ENCODE data around the gene SDR39U1.

SDR39U1 gene

DNA sequence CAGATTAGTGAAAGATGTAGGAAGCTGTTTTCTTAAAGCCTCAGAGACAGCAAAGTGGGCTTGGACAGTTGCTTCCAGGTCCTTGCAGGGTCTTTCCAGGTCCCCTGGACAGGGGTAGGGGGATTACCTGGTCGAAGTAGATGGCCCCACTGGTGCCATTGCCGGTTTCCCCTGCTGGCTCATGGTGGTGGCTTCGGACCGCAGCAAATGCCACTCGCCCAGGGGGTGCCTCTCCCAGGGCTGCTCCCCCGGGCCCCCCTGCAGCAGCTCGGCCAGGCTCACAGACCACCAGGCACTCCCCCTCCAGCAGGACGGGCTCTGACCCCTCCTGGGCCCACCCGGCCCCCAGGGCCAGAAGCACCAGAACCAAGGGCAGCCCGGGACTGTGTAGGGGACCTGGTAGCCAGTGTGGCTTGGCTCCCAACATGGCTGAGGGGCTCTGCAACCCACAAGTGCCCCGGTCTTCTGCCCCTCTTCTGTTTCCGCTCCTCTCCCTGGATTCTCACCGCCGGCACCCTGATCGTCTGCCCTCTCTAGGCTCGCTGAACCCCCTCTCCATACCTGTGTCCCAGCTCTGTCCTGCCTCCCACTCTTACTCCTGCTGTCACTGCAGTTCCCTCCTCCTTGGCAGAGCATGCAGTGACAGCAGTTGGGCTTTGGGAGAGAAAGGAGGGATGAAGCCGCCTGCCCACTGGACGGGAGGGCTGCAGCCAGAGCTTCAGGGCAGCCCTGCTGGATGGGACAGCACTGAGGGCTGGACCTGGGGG is 13.8 kb downstream of the SDR39U1 start:
- peak; percentile 53 for DNase-seq

DNA sequence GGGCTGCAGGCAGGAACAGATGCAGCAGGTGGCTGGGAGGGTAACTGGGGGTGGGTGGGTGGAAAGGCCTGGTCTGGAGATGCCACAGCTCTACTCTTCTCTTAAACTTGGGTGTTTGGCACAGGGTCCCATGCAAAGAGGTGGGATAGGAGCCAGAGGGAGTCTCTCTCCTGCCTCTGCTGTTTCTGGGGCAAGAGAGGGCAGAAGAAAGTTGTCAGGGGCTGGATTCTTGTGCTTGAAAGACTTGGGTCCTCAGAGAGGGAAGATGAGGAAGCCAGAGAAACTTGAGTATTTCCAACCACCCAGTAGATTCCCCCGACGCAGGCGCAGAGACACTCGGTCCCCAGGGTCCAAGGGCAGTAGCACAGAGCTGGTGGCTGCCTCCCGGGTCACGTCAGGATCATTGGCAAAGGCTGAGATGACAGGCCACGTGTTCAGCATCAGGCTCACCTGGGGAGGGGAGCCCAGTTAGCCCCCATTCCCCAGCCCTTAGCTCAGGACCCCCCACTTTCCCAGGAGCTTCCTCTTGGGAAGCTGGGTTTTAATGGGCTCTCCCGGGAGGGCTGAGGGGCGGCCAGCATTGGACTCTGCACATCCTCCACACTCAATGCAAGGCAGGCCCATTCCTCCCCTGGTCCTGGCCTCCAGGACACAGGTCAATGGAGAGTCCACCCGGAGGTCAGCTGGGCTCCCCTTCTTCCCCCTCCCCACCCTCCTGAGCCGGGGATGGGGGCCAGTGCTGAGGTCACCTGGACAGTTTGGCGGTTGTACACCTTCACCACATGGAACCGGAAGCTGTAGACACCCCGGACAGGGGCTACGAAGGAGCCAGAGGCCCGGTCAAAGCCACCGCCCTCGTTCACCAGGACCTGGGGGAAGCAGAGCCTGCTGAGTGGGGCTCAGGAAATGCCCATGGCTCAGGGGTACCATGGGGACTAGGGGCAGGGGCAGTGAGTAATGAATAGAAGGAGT is 14.8 kb downstream of the SDR39U1 start:
- DNase-seq, result peak; percentile 54

DNA sequence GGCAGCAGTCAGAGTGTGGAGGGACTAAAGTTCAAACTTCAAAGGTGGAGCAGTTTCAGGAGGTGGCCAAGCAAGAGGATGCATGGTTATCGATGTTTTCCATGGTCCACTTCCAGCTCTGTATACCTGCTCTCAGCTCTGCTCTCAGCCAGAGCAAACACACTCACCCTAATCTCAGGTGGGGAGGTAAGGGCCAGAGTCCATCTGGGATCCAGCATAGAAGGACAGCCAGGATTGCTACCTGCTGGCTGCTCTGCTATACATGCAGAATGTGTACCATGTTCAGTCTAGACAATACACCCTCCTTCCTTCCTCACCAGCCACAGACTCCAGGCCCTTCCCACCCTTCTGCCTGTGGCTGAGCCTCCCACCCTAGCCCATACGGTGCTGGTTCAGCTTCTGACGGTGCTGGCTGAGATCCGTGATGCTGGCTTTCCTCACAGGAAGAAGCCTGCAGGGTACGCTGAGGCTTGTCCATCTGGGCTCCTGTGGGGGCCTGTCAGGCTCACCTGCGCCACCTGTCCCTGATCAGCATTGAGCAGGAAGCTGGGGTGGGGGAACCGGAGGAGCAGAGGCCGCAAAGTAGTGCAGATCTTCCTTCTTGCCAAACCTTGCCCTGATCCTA is 15.6 kb downstream of the SDR39U1 start:
- DNase-seq, result peak; percentile 56

DNA sequence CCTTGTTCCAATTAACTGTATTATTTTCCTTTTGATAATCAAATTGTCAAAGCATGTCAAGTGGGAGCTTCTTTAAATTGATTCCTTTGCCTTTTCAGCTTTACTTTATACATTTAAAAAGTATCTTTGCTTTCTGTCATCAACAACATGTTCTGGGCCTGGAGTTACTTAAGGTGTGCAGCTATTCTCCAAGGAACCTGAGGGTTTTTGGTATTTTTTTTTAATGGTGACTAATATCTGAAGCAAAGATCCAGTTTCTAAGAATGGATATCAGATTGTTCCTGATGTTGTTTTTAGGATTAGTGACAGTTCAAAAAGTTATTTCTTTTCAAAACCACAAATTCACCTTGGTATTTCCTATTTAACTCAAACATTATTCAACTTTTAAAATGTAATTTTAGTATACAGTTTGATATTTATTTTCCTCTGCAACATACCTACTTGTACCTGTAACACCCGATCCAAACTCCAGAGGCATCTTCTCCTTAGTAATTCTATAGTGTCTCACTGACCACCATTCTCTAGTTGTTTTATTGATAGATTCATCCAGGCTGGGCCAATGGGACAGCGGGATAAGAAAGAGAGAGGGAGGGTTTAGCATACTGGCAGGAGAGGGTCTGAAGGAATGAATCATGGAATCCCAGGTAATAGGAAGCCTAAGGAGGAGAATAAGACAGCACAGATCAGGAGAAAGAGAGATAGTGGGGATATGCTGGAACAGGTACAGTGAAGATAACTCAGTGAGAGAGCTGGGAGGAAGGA is 16.2 kb downstream of the SDR39U1 start:
- DNase-seq, result no peak

DNA sequence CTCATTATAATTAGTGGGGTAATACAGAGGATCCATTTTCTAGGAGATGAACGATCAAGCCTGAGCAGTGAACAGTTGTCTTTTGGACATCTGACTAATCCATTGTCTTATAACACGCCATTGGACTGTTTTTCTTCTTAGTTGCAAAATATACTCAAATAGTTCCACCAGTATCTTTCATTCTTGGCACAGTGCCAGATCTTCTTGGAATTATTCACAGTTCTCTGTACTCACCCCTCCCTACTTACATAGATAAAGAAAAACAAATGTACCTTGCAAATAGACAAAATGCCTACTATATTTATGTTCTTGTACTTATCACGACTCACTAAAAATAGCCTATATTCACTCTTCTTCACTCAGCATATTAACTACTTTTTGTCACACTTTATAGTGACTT is 16.9 kb downstream of the SDR39U1 start:
- DNase-seq, result no peak

DNA sequence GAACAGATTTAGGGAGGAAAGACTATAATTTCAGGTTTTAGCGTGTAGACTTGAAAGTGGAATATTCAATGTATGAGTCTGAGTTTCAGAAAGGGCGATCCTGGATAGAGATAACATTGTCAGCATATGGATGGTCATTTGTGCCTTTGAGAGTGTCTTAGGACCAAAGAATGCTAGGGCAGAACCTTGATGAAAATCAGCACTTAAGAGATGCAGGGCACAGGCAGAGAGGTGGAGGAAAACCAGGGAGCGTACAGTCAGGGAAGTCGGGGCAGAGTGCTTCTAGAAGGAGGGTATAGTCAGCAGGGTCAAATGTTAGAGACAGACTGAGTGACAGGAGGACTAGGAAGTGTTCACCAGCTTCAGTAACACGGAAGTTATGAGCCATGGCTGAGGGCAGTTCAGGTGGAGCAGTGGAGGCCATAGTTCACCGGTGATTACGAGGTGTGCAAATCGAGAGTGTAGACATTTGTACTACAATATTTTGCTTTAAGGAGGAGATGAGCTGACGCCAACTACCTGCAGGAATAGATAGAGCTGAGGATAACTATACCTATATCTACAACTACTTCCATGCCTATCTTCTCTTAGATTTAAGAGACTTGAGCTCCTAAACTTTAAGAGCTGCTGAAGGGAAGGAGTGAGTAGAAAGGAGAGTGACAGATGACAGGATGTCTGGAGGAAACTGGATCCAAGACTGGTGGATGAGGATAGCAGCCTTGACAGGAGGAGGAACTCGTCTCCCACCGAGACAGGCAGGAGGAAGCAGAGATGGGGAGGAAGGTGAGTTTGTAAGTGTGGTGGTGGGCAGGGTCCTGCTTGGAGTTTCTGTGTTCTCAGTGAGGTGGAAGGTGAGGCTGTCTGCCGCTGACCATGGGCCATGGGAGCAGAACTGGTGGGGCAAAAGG is 19.6 kb downstream of the SDR39U1 start:
- no peak for DNase-seq

DNA sequence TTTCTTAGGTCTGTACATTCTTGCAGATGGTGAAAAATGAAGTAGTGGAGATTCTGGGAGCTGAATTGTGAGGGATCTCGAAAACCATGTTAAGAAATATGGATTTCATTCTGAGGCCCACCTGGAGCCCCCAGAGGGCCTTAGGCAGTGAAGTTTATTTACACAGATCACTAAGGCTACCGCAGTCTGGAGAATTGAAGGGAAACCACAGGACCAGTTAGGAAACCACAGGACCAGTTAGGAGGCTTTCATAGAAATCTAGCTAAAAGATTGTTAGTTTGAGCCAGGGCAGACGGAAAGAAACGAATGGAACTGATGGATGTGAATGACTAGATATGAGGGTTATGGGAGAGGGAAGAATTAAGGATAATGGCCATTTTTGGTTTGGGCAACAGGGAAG is 20.3 kb downstream of the SDR39U1 start:
- DNase-seq, result no peak

DNA sequence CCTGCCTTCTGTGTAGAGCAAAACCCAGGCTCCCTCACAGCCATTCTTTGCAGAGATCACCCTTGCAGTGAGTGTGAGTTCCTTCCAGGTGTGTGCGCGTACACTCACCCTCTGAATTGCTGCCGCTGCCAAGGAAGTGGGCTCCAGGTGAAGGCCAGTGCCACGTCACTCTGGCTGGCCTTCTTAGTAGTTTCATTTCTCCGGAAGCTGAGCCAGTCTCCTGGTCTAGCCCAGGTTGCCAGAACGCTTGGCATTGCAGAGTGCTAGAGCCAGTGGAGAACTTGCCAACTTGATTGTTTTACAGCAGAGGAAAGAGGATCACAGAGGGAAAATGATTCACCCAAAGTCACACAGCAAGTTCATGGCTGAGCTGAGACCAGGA is 24.1 kb downstream of the SDR39U1 start:
- no peak for DNase-seq

DNA sequence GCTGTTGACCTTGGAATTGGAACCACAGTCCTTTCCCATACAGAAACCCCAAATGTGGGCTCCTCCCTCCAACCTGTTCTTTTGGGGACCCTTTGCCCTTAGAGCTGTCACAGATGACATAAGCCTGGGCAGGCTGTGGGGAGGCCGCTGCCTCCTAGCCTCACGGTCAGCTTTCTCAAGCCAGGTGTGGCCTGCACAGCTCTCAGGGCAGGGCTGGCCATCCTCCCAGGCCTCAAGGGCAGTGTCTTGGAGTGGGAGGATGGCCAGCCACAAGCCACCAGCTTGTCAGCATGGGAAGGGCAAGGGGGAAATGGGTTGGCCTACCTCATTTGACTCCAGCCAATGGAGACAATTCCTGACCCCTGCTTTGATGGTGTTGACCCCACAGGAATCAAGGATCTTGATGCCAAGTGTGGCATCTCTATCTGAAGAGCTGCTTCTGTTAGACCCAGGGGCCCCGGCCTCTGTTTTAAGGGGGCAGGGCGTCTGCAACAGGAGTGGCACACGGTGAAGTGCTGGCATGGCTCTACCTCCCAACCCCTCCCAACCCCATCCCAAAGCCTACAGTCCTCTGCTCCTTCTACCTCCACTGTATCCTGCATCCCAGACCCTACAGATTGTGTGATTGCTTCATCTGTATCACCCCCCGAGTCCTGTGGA is 24.6 kb downstream of the SDR39U1 start:
- DNase-seq, result no peak

DNA sequence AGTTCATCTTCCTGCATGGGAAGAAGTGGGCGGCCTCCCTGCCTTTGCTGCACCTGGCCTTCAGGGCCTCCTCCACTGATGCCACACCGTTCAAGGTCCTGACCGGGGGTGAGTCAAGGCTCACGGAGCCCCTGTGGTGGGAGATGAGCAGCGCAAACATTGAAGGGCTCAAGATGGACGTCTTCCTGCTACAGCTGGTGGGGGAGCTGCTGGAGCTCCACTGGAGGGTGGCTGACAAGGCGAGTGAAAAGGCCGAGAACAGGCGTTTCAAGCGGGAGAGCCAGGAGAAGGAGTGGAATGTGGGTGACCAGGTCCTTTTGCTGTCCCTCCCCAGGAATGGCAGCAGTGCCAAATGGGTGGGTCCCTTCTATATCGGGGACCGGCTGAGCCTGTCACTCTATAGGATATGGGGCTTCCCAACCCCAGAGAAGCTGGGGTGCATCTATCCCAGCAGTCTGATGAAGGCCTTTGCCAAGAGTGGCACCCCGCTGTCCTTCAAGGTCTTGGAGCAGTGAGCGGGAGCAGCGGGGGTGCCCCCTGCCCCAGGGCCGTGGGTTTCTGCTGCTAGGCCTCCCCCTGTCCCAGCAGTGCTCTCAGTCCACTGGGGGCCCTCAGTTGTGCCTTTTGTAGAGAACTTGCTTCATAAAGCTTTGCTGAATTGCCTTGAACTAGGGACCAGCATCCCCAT is 25.5 kb downstream of the SDR39U1 start:
- no peak for DNase-seq

DNA sequence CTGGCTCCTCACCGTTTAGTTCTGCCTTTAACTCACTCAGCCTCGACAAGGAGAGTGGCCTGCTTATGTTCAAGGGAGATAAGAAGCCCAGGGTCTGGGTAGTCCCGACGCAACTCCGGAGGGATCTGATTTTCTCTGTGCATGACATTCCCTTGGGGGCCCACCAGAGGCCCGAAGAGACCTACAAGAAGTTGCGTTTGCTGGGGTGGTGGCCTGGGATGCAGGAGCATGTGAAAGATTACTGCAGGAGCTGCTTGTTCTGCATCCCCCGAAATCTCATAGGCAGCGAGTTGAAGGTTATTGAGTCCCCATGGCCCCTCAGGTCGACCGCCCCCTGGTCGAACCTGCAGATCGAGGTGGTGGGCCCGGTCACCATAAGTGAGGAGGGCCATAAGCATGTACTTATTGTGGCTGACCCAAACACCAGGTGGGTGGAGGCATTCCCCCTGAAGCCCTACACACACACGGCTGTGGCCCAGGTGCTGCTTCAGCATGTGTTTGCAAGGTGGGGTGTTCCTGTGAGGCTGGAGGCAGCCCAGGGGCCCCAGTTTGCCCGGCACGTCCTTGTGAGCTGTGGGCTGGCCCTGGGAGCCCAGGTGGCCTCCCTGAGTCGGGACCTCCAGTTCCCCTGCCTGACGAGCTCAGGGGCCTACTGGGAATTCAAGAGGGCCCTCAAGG is 26.2 kb downstream of the SDR39U1 start:
- DNase-seq, result no peak

DNA sequence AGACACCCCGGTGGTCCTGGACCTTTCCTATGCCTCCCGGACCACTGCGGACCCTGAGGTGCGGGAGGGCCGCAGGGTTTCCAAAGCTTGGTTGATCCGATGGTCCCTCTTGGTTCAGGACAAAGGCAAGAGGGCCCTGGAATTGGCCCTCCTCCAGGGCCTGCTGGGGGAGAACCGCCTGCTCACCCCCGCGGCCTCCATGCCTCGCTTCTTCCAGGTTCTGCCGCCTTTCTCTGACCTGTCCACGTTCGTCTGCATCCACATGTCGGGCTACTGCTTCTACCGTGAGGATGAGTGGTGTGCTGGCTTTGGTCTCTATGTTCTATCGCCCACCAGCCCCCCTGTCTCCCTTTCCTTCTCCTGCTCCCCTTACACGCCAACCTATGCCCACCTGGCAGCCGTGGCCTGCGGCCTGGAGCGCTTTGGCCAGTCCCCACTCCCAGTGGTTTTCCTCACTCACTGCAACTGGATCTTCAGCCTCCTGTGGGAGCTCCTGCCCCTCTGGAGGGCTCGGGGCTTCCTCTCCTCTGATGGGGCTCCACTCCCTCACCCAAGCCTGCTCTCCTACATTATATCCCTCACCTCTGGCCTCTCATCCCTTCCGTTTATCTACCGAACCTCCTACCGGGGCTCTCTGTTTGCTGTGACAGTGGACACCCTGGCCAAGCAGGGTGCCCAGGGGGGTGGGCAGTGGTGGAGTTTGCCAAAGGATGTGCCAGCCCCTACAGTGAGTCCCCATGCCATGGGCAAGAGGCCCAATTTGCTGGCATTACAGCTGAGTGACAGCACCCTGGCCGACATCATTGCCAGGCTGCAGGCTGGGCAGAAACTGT is 26.9 kb downstream of the SDR39U1 start:
- no peak for DNase-seq

DNA sequence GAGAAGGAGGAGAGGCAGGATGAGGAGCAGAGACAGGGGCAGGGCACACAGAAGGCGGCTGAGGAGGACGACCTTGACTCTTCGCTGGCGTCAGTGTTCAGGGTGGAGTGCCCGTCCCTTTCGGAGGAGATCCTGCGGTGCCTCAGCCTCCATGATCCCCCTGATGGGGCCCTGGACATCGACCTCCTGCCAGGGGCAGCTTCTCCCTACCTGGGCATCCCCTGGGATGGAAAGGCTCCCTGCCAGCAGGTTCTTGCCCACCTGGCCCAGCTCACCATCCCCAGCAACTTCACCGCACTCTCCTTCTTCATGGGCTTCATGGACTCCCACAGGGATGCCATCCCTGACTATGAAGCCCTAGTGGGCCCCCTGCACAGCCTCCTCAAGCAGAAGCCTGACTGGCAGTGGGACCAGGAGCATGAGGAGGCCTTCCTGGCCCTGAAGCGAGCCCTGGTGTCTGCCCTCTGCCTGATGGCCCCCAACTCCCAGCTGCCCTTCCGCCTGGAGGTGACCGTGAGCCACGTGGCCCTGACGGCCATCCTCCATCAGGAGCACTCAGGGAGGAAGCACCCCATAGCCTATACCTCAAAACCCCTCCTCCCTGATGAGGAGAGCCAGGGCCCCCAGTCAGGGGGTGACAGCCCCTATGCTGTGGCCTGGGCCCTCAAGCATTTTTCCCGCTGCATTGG is 27.7 kb downstream of the SDR39U1 start:
- DNase-seq, result no peak

DNA sequence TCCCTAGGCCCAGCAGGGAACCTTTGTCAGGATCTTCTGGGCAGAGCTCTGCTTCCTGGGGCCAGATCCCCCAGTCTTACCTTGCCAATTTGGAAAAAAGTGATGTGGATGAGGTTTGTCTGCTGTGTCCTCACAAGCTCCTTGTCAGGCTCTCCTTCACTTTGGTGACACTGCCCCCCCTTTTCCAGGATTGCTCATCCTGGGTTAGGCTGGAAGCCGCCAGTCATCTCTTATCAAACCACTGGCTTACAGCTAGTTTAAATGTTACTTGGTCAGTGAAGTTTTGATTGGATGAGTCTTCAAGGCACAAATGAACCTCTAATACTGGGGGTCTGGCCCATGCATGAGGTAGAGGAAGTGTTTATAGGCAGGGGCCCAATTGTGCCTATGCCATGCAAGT is 28.5 kb downstream of the SDR39U1 start:
- no peak for DNase-seq

DNA sequence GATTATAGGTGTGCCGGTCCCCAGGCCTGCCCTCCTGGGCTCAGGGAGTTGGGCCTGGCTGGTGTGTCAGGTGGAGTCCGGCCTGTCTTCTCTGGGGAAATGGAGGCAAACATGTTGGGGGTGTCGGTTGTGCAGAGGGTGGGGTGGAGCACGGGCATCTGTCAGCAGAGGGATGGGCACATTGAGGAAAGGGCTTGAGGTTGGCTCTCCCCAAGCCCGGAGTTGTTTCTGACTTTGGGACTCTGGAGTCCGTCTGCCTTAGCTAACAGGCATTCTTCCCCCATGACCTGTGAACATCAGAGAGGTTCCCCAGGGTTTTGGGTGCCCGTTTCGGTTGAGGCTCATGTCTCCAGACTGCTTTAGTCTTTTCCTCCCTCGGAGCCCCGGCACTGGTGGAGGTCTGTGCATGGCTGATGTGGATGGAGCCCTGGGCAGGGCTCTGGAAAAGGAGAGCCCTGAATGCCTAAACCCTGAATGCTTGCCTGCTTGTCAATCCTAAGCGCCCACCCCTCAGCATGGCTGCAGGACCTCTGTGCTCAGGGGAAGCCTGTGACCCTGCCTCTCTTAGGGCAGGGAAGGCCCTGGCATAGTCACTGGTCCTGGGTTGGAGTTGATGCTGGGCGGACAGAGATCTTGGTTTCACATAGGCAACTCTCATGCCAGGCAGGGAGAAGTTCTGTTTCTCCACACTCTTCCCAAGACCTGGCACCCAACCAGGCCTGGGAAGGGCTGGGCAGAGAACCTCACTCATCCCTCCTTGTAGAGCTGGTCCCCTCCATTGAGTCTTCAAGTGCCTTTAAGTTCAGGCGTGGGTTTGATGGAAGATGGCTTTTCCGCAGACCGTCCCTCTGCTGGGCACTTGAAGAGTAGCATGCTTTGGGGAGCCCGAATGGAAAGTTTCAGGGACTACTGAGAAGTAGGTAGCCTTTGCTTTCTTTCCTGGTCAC is 30.9 kb downstream of the SDR39U1 start:
- no peak for DNase-seq

DNA sequence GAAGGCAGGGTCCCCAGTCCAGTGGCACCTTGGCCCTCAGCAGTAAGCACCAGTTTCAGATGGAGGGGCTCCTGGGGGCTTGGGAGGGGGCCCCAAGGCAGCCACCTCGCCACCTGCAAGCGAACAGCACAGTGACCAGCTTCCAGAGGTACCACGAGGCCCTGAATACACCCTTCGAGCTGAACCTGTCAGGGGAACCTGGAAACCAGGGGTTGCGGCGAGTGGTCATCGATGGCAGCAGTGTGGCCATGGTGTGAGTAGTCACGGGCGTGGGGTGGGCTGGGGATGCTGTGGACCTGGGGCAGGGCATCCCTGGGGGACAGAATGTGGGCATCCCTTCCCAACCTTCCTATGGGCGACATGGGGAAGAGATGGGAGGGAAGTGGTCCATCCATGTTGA is 32.6 kb downstream of the SDR39U1 start:
- no peak for DNase-seq

DNA sequence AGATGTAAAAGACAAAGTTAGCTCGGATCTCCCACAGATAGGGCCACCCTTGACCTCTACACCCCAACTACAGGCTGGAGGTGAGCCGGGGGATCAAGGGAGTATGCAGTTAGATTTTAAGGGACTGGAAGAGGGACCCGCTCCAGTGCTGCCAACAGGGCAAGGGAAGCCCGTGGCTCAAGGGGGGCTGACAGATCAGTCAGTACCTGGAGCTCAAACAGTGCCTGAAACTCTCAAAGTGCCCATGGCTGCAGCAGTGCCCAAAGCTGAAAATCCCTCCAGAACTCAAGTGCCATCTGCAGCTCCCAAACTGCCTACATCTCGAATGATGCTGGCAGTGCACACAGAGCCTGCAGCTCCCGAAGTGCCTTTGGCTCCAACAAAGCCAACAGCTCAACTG is 33.4 kb downstream of the SDR39U1 start:
- DNase-seq, result no peak

Measured in activated CD8-positive, alpha-beta memory T cell treated with anti-CD3 and anti-CD28 coated beads for 24 hours (primary cell).